ENCODE measurements around the gene TTLL4.
"Not testable (repeated sequence)": the region's sequence is repeated elsewhere in the genome, so short reads cannot be mapped to it uniquely, and the experiment has no call there.

The TTLL4 gene

DNA sequence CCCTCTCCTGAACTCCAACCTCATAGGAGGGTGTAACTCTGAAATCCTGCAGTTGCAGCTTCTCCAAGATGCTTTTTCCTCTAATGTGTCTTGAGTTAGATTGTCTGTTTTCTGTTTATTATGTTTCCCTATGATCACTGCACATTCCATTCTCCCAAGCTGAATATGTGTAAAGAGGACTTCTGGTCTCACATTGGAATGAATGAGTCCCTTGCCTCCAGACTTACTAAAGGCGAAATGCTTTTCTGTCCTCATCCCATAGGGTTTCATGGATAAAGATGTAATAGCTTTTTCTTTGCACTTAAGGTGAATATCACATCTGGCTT lies 35.8 kb downstream of the TTLL4 start:
- no peak for DNase-seq

DNA sequence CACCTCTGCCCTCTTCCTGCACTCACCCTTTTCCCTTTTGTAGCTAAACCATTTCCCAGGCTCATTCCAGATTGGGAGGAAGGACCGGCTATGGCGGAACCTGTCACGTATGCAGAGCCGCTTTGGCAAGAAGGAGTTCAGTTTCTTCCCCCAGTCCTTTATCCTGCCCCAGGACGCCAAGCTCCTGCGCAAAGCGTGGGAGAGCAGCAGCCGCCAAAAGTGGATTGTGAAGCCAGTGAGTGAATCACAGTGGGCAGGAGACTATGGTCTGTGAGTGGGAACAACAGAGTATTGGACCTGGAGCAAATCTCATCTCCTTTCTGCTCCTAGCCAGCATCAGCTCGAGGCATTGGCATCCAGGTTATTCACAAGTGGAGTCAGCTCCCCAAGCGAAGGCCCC lies 36.3 kb downstream of the TTLL4 start:
- no peak for DNase-seq

DNA sequence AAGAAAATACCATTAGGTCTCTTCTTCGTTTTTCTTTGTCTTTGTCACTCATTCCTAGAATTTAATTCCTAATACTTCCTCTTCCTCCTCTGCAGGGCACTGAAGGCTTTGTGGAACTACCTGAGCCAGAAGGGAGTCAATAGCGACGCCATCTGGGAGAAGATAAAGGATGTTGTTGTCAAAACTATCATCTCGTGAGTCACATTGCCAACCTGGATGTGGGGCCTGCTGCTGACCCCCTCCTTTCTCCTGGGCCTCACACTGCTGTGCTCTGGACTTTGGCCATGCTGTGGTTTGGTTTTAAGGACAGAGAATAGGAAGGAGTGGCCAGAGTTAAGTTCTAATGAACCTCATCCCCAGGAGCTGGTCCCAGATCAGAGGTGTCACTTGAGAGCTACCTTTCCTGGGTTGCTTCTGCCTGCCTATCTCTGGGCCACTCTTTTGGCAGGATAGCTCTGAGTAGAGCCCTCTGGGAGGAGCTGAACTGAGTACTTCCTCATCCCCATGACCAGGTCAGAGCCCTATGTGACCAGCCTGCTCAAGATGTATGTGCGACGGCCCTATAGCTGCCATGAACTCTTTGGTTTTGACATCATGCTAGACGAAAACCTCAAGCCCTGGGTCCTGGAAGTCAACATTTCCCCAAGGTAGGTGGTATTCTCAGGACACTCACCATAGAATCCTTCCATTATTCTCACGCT lies 38.3 kb downstream of the TTLL4 start:
- DNase-seq, result no peak

DNA sequence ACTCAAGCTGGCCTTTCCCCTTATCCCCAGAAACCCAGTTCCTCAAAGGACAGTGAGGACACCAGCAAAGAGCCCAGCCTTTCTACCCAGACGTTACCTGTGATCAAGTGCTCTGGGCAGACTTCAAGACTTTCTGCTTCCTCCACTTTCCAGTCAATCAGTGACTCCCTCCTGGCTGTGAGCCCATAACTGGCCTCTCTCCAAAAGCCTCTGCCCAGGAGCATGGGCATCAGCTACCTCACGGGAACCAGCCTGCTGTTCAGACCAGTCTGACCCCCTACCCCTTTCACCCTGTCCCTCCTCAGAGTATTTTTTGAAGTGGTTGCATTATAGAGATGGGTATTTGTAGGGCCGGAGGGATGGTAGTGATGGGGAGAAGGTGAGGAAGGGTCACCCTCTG lies 43.6 kb downstream of the TTLL4 start:
- DNase-seq, result no peak

DNA sequence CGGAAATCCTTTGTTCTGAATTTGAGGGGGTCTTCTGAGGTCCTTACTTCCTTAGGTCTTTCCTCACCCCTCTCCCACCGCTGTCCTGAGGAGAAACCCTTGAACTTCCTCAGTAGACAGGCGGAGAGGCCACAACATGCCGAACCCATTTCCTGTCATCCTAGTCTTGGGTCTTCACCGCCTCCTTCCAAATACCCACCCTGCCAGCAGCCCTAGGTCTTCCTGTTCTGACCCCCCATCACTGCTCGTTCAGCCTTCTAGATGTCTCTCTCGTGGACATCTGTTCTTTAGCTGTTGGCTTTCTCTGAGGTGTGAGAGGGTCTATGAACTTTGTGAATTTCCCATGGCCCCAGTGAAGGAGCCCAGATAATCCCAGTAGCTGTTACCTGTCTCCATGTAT lies 44.1 kb downstream of the TTLL4 start:
- no peak for DNase-seq

DNA sequence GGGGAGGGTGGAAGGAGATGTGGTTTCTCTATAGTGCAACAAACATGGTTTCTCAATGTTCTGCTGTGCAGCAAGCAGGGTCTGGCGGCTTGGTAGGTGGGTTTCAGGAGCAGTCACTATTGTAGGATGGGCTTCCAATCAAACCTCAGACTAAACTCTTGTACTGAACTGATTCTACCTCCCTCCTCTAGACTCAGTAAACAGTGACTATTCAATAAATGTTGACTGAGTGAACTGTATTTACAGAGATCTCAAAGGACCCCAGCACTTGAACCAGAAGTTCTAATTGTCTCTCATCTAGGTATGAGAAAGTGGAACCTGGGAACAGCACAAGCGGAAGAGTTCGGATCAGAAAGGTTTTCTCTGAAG lies 44.5 kb downstream of the TTLL4 start:
- DNase-seq, result no peak

DNA sequence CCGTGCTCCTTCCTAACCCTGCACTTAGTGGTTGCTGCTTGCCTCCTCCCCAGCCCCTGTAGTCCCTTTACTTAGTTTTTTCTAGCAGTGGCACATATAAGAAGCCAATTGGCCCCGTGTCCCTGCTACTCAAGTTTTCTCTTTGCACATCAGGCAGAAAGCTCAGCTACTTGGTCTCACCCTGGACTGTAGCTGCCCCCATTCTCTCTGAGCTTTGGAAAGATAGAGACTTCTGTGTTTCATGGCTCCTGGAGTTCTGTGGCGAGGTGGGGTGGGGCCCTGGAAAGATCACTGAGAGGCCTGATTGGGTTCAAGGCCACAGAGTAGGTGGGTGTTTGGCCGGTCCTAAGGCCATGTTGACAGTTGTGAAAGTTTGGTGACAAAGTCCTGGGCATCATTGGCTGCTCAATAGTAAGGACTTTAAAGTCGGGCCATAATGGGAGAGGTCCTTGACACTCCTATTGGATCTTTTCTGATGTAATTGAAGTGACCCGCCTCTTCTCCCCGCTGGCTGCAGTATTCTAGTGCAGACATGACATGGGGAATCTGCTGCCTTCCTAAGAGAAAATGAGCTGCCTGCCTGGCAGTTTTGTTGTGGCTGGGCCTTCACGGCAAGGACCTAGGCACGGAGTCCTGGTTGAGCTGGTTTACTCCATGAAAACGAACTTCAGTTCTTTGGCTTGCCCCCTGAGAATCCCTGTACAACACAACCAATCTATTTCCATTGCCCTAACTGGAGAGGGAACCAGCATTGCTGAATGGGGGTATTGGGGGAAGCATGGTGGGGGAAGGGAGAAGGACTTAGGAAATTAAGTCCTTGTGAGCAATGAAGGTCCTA lies 45.2 kb downstream of the TTLL4 start:
- DNase-seq, result no peak

DNA sequence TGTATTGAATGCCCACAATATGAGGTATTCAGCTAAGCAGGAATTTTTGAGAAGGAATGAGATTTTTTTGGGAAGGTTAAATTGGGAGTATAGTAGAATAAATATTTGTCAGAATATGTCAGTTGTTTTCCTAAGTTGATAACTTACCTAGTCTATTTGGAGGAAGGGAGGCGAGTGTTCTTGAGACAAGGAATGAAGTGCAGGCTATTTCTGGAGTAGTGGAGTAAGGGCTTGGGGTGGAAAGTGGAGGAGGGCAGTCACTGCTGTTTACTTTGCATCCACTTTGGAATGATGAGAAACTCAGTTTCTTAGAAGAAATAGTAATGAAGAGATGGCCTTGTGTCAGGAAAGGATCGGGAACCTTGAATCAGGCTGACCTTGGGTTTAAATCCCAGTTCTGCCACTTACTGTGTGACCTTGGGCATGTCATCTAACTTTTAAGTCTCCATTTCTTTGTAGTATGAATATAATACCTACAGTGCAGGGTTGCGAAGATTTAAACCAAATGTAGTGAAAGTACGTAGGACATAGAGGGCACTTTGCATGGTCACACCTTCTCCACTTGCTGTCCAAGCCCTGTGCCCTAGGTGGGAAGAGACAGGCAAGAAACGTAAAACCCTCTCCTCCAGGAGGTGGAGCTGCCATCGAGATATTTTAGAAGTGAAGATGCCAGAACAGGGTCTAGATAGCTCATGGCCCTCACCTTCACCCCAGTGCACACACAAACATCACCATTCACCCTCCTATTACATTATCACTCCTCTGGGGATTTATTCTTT lies 46.2 kb downstream of the TTLL4 start:
- DNase-seq, result no peak

DNA sequence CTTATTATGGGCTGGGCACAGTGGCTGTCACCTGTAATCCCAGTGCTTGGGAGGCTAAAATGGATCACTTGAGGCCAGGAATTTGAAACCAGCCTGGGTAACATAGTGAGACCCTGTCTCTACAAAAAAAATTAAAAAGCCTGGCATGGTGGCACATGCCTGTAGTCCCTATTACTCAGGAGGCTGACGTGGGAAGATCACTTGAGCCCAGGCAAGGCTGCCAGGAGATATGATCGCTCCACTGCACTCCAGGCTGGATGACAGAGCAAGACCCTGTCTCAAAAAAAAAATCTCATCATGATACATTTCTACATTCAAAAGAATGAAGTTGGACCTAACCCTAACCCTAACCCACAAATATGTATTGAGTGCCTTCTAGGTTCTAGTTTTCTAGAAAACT lies 51.2 kb downstream of the TTLL4 start:
- DNase-seq, result no peak

DNA sequence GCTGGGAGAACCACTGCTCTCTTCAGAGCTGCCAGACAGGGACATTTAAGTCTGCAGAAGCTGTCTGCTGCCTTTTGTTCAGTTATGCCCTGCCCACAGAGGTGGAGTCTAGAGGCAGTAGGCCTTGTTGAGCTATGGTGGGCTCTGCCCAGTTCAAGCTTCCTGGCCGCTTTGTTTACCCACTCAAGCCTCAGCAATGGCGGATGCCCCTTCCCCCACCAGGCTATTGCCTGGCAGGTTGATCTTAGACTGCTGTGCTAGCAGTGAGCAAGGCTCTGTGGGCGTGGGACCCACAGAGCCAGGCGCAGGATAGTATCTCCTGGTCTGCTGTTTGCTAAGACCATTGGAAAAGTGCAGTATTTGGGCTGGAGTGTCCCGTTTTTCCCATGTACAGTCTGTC lies 62.1 kb downstream of the TTLL4 start:
- DNase-seq, result not testable (repeated sequence)

DNA sequence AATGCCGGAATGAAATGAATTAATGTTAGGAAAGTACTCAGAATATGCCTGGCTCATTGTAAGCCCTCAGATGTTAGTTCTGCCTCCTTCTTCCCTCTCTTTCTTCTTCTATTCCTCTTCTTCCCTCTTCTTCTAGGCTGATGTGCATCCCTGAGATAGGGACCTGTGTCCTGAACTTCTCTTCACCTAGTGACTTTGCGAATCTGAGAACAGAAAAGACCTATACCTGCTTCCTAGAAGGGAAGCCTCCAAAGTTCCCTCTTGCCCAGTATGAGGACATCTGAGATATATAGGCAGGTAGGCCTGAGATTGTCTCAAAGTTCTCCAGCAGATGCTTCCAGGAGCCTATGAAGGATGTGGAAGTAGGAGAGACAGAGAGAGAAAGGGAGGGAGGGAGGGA lies 63.2 kb downstream of the TTLL4 start:
- DNase-seq, result no peak

DNA sequence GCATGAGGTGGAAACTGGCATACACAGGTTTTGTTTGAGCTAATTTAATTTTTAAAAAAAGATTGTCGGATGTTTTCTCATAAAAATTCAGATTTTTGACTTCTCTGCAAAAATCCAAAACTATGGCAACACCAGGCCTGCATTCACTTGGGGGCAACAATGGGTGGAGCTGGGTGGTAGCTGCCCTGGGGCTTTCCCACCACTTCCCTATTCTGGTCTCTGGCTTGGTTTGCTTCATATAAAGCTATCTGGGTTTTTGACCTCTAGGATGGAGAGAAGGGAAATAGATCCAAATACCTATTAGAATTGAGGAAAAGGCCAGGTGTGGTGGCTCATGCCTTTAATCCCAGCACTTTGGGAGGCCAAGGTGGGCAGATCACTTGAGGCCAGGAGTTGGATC lies 65.9 kb downstream of the TTLL4 start:
- DNase-seq, result no peak

DNA sequence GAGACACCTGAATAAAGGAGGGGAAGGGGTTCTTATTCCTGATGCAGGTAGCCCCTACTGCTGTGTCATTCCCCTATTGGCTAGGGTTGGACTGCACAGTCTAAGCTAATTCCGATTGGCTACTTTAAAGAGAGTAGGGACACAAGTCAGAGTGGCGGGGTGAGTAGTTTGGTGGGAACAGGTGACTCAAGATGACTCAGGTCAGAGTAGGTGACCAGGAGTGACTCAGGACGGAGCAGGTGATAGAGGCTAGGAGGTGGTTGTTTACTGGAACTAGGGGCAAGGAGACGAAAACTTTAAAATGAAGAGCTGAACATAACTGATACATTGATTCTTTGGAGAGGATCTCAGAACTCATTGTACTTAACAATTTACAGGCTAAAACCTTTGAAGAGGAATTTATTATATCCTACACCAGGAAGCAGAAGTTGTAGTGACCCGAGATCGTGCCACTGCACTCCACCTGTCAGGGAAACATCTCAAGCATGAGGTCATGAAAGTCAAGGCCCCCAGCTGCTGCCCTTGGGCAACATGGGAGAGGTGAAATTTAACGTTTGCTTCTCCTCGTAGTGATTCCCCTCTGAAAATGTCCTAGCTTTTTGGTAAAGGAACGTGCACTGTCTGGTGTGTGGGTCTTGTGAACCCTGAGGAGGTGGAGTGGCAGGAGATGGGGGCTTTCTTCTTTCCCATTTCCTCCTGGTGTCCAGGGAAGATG lies 66.8 kb downstream of the TTLL4 start:
- no peak for DNase-seq

DNA sequence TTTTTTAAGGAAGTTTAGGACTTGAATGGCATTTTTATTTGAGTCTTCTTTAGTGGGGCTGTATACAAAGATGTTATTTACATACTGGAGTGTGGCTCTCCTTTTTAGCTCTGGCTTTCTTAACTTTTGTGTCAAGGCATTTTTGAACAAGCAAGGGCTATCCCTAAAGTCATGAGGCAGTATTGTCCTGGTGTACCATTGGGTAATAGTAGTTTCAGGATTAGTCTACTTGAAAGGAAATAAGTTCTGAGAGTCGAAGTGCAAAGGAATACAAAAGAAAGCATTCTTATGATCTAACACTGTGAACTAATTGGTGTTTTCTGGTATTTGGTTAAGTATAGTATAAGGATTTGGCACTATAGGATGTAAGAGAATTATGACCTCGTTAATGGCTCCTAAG lies 69.4 kb downstream of the TTLL4 start:
- DNase-seq, result no peak

DNA sequence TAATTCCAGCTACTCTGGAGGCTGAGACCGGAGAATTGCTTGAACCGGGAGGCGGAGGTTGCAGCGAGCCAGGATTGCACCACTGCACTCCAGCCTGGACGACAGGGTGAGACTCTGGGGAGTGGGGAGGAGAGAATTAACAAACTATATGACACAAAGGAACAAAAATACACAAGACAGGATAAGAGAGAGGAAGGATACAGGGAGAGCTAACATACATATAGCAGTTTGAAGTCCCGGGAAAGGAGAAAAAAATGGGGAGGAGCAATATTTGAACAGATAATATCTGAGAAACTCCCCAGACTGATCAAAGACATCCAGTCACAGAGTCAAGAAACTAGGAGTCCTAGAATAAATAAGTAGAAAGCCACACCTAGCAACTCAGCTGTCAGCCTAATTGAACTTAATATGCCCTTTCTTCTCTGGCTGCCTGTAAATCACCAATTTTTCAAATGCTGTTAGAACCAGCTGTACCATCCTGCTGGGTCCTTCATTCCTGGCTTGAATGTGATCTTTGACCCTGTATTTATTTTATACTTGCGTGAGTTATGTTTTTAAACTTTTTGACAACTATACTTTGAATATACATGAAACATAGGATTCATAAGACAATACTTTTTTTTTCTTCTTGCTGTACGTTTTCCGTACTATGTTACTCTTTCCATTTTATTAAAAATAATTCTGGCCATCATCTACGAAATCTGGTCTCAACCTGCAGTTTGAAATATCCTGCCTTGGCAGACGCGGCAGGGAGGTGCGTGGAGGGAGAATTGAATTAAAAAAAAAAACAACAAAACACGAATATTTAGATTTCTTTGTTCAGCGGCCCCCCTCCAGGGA lies 70.4 kb downstream of the TTLL4 start:
- no peak for DNase-seq

DNA sequence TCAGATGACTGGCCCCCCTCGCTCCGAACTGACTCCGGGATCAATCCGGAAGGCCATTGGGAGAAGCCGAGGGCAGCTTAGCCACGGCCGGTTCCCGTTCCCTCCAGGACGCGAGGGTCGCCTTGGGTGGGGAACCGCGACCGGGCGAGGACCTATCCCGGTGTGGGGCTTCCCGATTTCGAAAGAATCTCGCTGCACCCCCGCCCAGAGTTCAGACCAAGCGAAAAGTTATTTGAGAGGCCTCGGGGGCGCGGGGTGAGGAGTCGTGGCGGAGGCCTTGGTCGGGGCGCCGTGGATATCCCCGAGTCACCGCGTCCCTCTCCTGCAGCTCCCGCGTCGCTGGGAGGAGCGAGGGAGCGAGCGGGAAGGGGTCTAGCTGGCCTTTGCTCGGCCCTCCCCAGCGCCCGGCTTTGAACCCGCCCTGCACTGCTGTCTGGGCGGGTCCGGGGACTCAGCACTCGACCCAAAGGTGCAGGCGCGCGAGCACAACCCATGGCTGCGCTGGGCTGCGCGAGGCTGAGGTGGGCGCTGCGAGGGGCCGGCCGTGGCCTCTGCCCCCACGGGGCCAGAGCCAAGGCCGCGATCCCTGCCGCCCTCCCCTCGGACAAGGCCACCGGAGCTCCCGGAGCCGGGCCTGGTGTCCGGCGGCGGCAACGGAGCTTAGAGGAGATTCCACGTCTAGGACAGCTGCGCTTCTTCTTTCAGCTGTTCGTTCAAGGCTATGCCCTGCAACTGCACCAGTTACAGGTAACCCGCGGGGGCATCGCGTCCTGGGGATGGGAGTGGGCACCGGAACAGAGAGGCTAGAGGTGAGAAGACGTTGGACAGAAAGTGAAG lies 71.3 kb downstream of the TTLL4 start, which contains the start of gene CYP27A1:
CYP27A1 (plus strand) TSS at position 457 of the 837 bp plus-strand sequence; CDS start at position 493, 36 bp downstream.
- no peak for DNase-seq

DNA sequence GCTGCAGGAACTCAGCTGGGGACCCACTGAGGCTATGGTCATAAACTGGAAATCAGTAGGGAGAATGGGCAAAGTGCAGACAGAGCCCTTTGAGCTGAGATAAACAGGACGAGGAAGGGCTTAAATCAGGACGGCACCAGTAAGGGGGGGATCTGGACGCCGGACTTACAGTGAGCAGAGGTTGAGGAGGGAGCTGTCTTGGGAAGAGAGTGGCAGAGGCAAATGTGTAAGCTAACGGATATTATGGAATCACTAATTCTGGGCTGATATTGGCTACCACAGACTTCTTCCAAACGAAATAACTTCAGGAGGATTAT lies 71.9 kb downstream of the TTLL4 start:
- no peak for DNase-seq

DNA sequence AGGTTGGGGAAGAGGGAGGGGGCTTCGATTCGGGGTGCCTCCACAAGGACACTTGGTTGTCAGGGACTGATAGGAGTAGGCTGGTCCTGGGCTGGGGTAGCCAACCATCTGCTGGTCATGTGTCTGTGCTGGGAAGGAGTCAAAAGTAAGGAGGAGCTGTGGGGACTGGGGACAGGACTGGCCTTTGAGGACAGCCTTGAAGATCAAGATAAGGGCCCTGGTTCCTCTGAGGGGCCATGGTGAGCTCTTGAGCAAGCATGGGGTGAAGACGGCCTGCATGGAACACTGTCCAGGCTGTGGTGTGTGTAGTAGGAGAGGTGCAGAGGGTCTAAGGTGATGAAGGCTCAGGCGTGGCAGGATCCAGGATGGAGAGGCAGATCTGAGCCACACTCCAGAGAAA lies 73.1 kb downstream of the TTLL4 start:
- no peak for DNase-seq

DNA sequence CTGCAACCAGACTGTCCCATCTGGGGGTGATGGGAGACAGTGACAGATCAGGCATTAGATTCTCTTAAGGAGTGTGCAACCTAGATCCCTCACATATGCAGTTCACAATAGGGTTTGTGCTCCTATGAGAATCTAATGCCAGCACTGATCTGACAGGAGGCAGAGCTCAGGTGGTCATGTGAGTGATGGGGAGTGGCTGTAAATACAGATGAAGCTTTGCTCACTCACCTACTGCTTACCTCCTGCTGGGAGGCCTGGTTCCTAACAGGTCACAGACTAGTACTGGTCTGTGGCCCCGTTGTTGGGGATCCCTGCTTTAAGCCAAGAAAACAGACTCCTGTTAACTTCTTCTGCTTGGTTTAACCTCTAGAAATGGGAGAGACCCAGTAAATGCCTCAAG lies 74.5 kb downstream of the TTLL4 start:
- DNase-seq, result no peak

DNA sequence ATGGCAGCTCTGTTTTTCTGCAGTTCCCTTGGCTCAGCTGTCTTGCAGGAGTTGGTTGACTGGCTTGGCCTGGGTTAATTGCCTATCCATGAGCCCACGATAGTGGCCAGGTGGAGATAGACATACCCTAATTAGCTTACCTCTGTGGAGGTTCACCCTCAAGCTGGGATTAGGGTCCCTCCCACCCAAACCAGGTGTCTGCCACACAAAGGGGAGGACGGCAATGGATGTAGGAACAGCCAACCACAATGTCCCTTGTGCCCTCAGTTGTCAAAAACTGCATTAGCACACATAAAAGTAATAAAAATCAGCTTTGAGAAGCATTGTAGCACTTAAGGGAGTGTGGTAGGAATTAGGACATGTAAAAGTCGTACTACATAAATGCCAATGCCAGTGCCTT lies 75.5 kb downstream of the TTLL4 start:
- DNase-seq, result no peak

DNA sequence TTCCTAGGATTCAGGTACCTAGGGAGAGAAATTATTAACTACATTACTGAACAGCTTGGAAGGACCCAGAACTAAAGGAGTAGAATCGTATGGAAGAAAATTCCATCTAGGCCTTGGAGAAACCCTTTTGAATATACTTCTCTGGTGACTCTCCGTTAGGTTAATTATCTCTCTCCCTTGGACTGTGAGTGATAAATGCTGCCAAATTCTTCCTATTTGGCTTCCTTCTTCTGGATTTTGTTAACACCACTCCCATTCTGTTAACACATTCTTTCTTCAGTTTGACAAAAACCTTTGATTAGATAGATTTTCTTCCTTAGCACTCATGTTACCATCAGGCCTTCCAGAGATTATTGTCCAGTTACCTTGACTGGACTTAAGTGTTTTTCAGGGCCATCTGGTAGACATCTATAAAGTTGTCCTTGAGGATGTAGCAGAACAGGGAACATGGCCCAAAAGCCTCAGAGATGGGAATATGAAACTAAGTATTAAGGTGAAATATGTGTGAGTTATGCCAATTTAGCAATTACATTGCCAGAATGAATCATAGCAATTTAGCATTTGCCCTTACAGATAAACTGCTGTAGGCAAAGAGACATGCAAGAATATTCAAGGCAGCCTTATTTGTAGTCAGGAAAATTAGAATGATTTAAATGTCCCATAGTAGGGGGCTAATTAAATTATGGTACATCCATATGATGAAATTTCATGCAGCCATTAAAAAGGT lies 78.1 kb downstream of the TTLL4 start:
- DNase-seq, result no peak
